Measurements from ENCODE around the gene LILRA6.
A peak's percentile ranks its signal among the peaks of the same experiment; 100 is the strongest.
"Not testable (repeated sequence)": the region's sequence is repeated elsewhere in the genome, so short reads cannot be mapped to it uniquely, and the experiment has no call there.

Gene LILRA6

GRCh38 chr19:54206030-54206830, 36.4 kb downstream of the LILRA6 start:
- FAIRE-seq, result no peak

DNA sequence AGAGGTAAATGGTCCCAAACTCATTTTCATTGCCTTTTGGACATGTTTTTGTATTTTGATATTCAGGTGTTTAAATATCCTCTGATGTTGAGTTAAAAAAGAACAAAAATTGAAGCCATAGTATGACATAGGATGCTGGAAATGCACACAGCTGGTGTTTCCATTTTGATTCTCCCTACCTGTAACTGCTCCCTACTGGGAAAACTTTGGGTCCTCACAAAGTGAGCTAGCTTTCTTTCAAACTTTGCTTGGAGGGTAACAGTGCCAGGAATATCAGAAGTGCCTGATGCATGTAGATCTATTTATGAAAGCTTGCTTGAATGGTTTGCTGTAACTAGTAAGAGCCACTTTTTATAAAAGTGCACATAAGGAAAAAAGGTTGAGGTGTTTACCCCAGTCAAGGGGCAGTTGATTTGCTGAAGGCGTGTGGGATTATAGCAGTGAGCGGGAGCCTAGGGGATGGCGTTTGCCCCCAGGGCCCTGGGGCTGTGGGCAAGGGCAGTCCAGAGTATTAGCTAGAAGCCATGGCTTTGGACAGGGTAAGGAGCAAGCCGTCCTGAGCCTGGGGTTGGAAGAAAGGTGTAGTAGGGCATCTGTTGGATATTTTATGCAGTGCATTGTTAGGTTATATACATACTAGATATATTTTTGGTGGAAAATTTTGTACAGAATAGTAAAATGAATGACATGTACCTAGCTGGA, 37.7 kb downstream of the LILRA6 start:
- FAIRE-seq, result no peak

DNA sequence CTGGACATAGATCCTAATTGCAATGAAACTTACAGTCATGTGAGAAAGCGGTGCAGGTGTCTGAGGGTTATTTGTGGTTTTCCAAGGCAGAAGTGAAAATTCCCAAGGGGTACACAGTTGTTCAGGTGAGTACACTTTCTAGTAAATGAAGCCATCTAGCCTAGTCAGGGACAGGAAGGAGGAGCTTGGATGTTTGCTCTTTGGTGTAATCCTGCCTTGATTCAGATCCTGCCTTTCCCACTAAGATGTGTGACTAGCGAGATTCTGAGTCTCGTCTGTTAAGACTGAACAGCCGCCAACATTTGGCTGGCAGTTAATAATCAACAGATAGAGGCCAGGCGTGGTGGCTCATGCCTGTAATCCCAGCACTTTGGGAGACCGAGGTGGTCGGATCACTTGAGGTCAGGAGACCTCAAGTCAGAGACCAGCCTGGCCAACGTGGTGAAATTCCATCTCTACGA, 39.4 kb downstream of the LILRA6 start:
- no peak for FAIRE-seq

DNA sequence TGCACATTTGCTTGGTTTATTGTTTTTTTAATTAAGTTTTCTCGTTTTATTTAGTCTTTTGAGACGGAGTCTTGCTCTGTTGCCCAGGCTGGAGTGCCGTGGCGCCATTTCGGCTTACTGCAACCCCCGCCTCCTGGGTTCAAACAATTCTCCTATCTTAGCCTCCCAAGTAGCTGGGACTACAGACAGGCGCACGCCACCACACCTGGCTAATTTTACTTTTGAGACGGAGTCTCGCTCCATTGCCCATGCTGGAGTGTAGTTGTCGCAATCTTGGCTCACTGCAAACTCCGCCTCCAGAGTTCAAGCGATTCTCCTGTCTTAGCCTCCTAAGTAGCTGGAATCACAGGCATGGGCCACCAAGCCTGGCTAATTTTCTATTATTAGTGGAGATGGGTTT, 40.6 kb downstream of the LILRA6 start:
- FAIRE-seq, result no peak

DNA sequence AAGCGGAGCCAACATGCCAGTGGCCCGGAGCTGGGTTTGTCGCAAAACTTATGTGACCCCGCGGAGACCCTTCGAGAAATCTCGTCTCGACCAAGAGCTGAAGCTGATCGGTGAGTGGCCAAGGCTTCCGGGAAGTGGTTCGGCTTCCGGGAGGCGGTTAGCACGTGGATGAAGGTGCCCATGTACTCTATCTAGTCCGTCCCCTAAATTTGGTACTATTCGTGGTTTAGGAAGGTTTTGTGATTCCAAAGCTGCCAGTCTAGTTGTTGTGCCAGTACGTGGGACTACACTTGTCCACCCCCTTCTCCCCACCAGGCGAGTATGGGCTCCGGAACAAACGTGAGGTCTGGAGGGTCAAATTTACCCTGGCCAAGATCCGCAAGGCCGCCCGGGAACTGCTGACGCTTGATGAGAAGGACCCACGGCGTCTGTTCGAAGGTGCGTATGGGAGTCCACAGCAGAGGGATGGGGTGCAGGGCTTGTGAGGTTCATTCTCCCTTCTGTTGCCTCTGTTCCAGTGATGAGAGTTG, 41.4 kb downstream of the LILRA6 start:
- no peak for FAIRE-seq

DNA sequence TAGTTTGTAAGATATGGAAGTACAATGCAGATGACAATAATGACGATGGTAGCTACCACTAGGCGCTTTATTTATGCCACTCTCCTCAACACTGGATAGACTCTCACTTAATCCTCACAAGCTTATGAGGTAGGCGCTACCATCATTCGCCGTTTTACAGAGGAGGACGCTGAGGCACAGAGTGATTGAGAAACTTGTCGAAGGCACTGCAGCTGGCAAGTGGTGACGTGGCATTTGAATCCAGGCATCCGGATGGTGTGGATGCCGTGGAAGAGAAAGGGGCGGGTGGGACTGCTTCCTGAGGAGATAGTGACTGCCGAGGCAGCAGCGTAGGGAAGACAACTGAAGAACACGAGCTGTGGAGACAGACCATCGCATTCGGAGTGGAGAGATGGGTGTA, 43.2 kb downstream of the LILRA6 start:
- no peak for FAIRE-seq

- FAIRE-seq, result no peak
Observed at GRCh38 chr19:54197121-54197520, 45.5 kb downstream of the LILRA6 start.

DNA sequence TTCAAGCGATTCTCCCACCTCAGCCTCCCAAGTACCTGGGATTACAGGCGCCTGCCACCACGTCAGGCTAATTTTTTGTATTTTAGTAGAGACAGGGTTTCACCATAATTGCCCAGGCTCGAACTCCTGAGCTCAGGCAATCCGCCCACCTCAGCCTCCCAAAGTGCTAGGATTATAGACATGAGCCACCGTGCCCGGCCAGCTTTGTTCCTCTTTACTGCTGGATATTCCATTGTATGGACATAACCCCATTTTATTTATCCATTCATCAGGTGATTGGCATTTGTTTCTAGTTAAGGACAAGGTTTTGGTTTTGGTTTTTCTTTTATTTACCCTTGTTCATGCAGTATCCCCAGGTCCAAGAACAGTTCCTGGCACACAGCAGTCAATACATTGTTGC, 46.1 kb downstream of the LILRA6 start:
- FAIRE-seq, result no peak

- not testable (repeated sequence) for FAIRE-seq
Observed at GRCh38 chr19:54194463-54194862, 48.1 kb downstream of the LILRA6 start.

DNA sequence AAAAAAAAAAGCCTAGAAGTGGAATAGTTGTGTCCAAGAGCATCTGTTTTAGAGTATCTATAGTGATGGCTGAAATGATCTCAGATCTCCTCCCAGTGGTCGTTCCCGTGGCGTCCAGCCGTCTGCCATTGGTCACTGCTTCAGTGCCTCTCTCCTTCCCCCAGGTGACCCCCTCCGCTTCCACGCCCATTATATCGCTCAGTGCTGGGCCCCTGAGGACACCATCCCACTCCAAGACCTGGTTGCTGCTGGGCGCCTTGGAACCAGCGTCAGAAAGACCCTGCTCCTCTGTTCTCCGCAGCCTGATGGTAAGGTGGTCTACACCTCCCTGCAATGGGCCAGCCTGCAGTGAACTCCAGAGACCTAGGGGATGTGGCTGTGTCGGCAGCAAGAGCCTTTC, 49.6 kb downstream of the LILRA6 start:
- no peak for FAIRE-seq

GRCh38 chr19:54191811-54192453, 50.7 kb downstream of the LILRA6 start:
- FAIRE-seq, result no peak

- FAIRE-seq, result no peak
Observed at GRCh38 chr19:54191011-54191810, 51.4 kb downstream of the LILRA6 start, which contains the start of gene TSEN34. Gene TSEN34, plus strand, starts transcription at chr19:54191308. Its CDS starts 57 bp downstream, at chr19:54191365.

DNA sequence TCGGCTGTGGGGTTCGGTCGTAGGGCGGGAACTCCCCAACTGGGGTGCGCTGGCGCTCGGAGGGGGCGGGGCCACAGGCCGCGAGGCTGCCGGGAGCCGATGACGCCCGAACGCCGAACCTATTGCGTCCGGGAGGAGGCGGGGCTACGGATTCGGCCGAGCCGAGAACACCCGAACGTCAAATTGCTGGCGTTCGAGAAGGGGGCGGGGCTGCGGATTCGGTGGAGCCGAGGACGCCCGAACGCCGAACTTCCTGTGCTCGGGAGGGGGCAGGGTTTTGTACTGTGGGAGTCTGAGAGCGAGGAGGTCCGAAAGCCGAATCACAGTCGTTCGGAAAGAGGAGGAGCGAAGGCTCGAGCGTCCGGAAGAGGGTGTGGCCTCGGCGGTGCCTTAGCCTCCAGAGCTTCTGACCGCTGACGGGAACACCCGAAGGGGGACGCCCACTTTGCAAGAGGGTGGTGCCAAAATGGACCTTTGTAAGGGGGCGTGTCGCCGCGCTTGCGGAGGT, 52.0 kb downstream of the LILRA6 start:
- peak; percentile 99 for FAIRE-seq

GRCh38 chr19:54189735-54190502, 52.7 kb downstream of the LILRA6 start:
- peak; percentile 100 for FAIRE-seq

DNA sequence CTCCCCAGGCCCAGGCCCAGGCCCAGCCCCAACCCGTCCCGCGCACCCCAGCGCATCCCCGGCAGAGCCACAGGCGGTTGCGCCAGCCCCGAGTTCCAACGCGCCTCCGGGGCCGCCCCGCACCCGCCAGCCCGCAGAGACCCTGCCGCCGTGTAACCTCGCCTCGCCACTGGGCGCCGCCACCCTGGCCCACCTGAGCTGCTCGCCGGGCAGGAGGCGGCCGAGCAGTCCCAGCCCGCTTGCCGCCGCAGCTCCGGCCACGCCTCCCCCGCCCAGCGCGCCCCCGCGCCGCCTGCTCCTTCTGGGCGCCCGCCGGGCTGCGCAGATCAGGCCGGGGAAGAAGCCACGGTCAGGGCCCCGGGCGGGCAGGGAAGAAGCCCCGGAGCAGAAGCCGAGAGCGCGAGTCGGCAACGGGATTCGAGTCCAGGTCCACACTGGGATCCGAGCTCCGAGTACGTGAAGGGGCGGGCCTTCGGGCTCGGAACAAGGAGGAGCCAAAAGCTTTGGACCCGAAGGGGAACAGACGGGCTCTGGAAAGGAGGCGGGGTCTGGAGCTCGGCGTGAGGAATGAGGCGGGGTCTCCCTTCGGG, 53.4 kb downstream of the LILRA6 start, which contains the start of gene MBOAT7:
MBOAT7 (minus strand) TSS at position 436 of the 590 bp plus-strand sequence. CDS start 1,072 bp downstream, outside the sequence.
- FAIRE-seq, result no peak

- FAIRE-seq, result no peak
Observed at GRCh38 chr19:54188215-54188871, 54.2 kb downstream of the LILRA6 start.

DNA sequence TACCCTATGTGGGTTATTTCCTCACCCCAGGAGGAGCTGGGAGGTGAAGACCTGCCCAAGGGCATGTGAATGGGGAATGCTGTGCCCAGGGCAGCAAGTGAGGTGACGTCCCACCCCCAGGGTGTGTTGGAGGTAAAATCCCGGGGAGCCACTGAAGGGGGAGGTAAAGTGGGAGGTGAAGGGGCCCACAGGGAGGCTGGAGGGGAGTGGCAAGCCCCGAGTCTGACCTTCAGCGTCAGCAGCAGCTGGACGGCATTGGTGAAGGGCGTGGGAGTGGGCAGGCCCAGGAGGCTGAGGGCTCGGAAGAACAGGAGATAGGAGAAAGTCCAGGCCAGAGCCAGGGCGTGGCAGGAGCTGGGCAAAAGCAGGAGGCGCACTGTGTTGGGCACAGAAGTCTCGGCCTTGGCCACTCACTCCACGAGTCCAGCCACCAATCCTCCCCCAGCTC, 55.6 kb downstream of the LILRA6 start:
- FAIRE-seq, result no peak
